ENCODE results near the gene TRIM24.

- no peak for TF ChIP-seq CTCF (IDR thresholded peaks at IDR 0.05; ENCODE audit: low read length)
- no peak for TF ChIP-seq EZH2 (IDR thresholded peaks at IDR 0.05; ENCODE audit: borderline replicate concordance, low read length)
Observed at GRCh38 chr7:138551102-138551501, 91.0 kb downstream of the TRIM24 start.
